Stimulated activated naive CD4-positive, alpha-beta T cell (primary cell): ENCODE data around the gene CBLIF.
A peak's percentile ranks its signal among the peaks of the same experiment; 100 is the strongest.
"Not testable (repeated sequence)": the region's sequence is repeated elsewhere in the genome, so short reads cannot be mapped to it uniquely, and the experiment has no call there.

Experiments
- DNase-seq, 6 experiments: peaks; one replicate each; lab custom pipeline; 2025; lab: John Stamatoyannopoulos, UW

The CBLIF gene

GRCh38 chr11:59847626-59848025 is 2.3 kb upstream of the CBLIF start:
- no peak for DNase-seq

GRCh38 chr11:59846556-59846955 is 1.3 kb upstream of the CBLIF start:
- no peak for DNase-seq

GRCh38 chr11:59842316-59842715 is 3.0 kb downstream of the CBLIF start:
- DNase-seq: no peak

GRCh38 chr11:59841514-59841913 is 3.8 kb downstream of the CBLIF start:
- no peak for DNase-seq

GRCh38 chr11:59839615-59840014 is 5.7 kb downstream of the CBLIF start:
- no peak for DNase-seq

GRCh38 chr11:59833602-59834001 is 11.7 kb downstream of the CBLIF start:
- no peak for DNase-seq

GRCh38 chr11:59829358-59829757 is 15.9 kb downstream of the CBLIF start:
- DNase-seq: no peak

- peak in 1 of 6 experiments; percentile 4 for DNase-seq
Measured at GRCh38 chr11:59822989-59823566, 22.2 kb downstream of the CBLIF start.

- no peak for DNase-seq
Measured at GRCh38 chr11:59818572-59818971, 26.7 kb downstream of the CBLIF start.

- DNase-seq: not testable (repeated sequence)
Measured at GRCh38 chr11:59816434-59816833, 28.9 kb downstream of the CBLIF start.

- no peak for DNase-seq
Measured at GRCh38 chr11:59815754-59816153, 29.5 kb downstream of the CBLIF start.

- no peak for DNase-seq
Measured at GRCh38 chr11:59814021-59814420, 31.3 kb downstream of the CBLIF start.

- DNase-seq: no peak
Measured at GRCh38 chr11:59813364-59813763, 31.9 kb downstream of the CBLIF start.

- DNase-seq: no peak
Measured at GRCh38 chr11:59812220-59812619, 33.1 kb downstream of the CBLIF start.

GRCh38 chr11:59810911-59811259 is 34.4 kb downstream of the CBLIF start:
- no peak for DNase-seq

- DNase-seq: peak; percentile 78 to 89 (median 84)
Measured at GRCh38 chr11:59810189-59810910, 34.9 kb downstream of the CBLIF start, which contains the start of gene MRPL16. Gene MRPL16 (minus strand): TSS chr11:59810778. CDS start chr11:59810658, 120 bp downstream.

GRCh38 chr11:59807047-59807610 is 38.2 kb downstream of the CBLIF start:
- DNase-seq: no peak

GRCh38 chr11:59804061-59804460 is 41.2 kb downstream of the CBLIF start:
- DNase-seq: no peak

- peak in 5 of 6 experiments; percentile 8 to 69 (median 46) for DNase-seq
Measured at GRCh38 chr11:59802639-59803176, 42.6 kb downstream of the CBLIF start.

GRCh38 chr11:59801981-59802638 is 43.2 kb downstream of the CBLIF start:
- no peak for DNase-seq

GRCh38 chr11:59801160-59801706 is 44.1 kb downstream of the CBLIF start:
- DNase-seq: no peak

- DNase-seq: no peak
Measured at GRCh38 chr11:59800390-59801025, 44.8 kb downstream of the CBLIF start.
